IMR-90 (cell line): ENCODE data around the gene KRT10. TPM values are rescaled to one million over a fixed set of nuclear protein-coding genes. Genes with fewer than 3 reads are reported as not detected.

Experiments used
- ATAC-seq: fragments of 200-7000 bp; cut with Tn5 transposase; 2 replicates; pipeline ENCODE4 v1.9.1; 2020; ENCODE audit warnings: low read depth, mild to moderate bottlenecking, moderate library complexity
- BruUV-seq: library from RNA; stranded (reverse); fragments of 400-500 nt; replicated peaks from 2 replicates; lab custom pipeline; 2021; lab: Mats Ljungman, UMichigan
- CTCF ChIA-PET: fragments of 300-600 bp; formaldehyde crosslinking; extraction: SDS; loops from one replicate; lab custom pipeline; 2021; ENCODE audit warnings: antibody characterized with exemption; lab: Yijun Ruan, JAX
- POLR2A ChIA-PET: fragments of 300-600 bp; sonication (Branson Sonifier 250); formaldehyde crosslinking; loops from one replicate; lab custom pipeline; 2022; ENCODE audit warnings: antibody characterized with exemption; ENCODE audit not compliant: unreplicated experiment; lab: Charles Lee
- DNase-seq: peaks from one replicate; pipeline ENCODE4 v3.0.0; 2013
- H2AFZ ChIP-seq: replicated peaks from 2 replicates; pipeline ENCODE3; 2013; ENCODE audit warnings: low read length, mild to moderate bottlenecking; ENCODE audit not compliant: poor library complexity
- H2AK5ac ChIP-seq: 2 replicates; pipeline ENCODE4 v1.6.1; 2013; ENCODE audit warnings: low read depth, low read length, inconsistent platforms
- H2AK9ac ChIP-seq: replicated peaks from 2 replicates; pipeline ENCODE3; 2013; ENCODE audit warnings: mild to moderate bottlenecking, low read depth, low read length, moderate library complexity; ENCODE audit not compliant: poor library complexity
- H2BK120ac ChIP-seq: 2 replicates; pipeline ENCODE4 v1.6.1; 2013; ENCODE audit warnings: low read depth, low read length, inconsistent platforms
- H2BK15ac ChIP-seq: 3 replicates; pipeline ENCODE4 v1.6.1; 2013; ENCODE audit warnings: low read depth, low read length, inconsistent platforms
- H2BK20ac ChIP-seq: 2 replicates; pipeline ENCODE4 v1.6.1; 2013; ENCODE audit warnings: low read depth, mild to moderate bottlenecking, inconsistent platforms, low read length, moderate library complexity
- H2BK5ac ChIP-seq: 2 replicates; pipeline ENCODE4 v1.6.1; 2013; ENCODE audit warnings: mild to moderate bottlenecking, low read depth, low read length, inconsistent platforms; ENCODE audit not compliant: poor library complexity, severe bottlenecking
- H3K14ac ChIP-seq: replicated peaks from 2 replicates; pipeline ENCODE4 v1.6.1; 2013; ENCODE audit warnings: low read depth, low read length, inconsistent platforms
- H3K18ac ChIP-seq: 2 replicates; pipeline ENCODE4 v1.6.1; 2013; ENCODE audit warnings: low read depth, low read length, control low read depth
- H3K23ac ChIP-seq: 2 replicates; pipeline ENCODE4 v1.6.1; 2013; ENCODE audit warnings: low read depth, low read length, inconsistent platforms
- H3K27ac ChIP-seq: 2 replicates; pipeline ENCODE4 v1.5.1; 2013; ENCODE audit warnings: mild to moderate bottlenecking, control low read depth, low read length; ENCODE audit not compliant: insufficient read depth
- H3K27me3 ChIP-seq: 2 replicates; pipeline ENCODE4 v1.6.1; 2013; ENCODE audit warnings: low read length; ENCODE audit not compliant: control insufficient read depth, insufficient read depth
- H3K36me3 ChIP-seq: 2 replicates; pipeline ENCODE4 v1.6.1; 2013; ENCODE audit warnings: low read length, mixed read lengths; ENCODE audit not compliant: control insufficient read depth, insufficient read depth
- H3K4ac ChIP-seq: 2 replicates; pipeline ENCODE4 v1.6.1; 2013; ENCODE audit warnings: low read depth, low read length, inconsistent platforms
- H3K4me1 ChIP-seq: 2 replicates; pipeline ENCODE4 v1.6.1; 2013; ENCODE audit warnings: low read length, mixed read lengths; ENCODE audit not compliant: control insufficient read depth, insufficient read depth
- H3K4me2 ChIP-seq: 2 replicates; pipeline ENCODE4 v1.6.1; 2013; ENCODE audit warnings: low read depth, mild to moderate bottlenecking, control low read depth, low read length, moderate library complexity
- H3K4me3 ChIP-seq: 2 replicates; pipeline ENCODE4 v1.5.1; 2013; ENCODE audit warnings: low read depth, mild to moderate bottlenecking, control low read depth, low read length, moderate library complexity; ENCODE audit not compliant: insufficient read depth
- H3K56ac ChIP-seq: 2 replicates; pipeline ENCODE4 v1.6.1; 2013; ENCODE audit warnings: low read length, inconsistent platforms; ENCODE audit not compliant: insufficient read depth; ENCODE audit errors: extremely low read depth
- H3K79me1 ChIP-seq, 2 experiments: 2 replicates each; pipeline ENCODE4 v1.6.1; 2013; ENCODE audit warnings: low read length in 2 of 2, inconsistent platforms in 1 of 2, low read depth in 1 of 2
- H3K9ac ChIP-seq: 2 replicates; pipeline ENCODE4 v1.6.1; 2013; ENCODE audit warnings: low read depth, low read length, control low read depth
- H3K9me1 ChIP-seq: 2 replicates; pipeline ENCODE4 v1.6.1; 2013; ENCODE audit warnings: low read length, inconsistent platforms; ENCODE audit not compliant: insufficient read depth
- H3K9me3 ChIP-seq: 2 replicates; pipeline ENCODE4 v1.6.1; 2013; ENCODE audit warnings: low read length; ENCODE audit not compliant: control insufficient read depth, insufficient read depth
- H4K20me1 ChIP-seq: 2 replicates; pipeline ENCODE4 v1.6.1; 2013; ENCODE audit warnings: low read length, inconsistent platforms; ENCODE audit not compliant: insufficient read depth
- H4K5ac ChIP-seq: 2 replicates; pipeline ENCODE4 v1.6.1; 2013; ENCODE audit warnings: mild to moderate bottlenecking, low read depth, low read length, control low read depth
- H4K8ac ChIP-seq, 2 experiments: 2 replicates each; pipeline ENCODE4 v1.6.1; 2013; ENCODE audit warnings: low read depth in 2 of 2, low read length in 2 of 2, control low read depth in 1 of 2, inconsistent platforms in 1 of 2
- H4K91ac ChIP-seq: 2 replicates; pipeline ENCODE4 v1.6.1; 2013; ENCODE audit warnings: low read depth, low read length, inconsistent platforms; ENCODE audit not compliant: insufficient read depth
- BHLHE40 ChIP-seq: fragments of 150-350 bp; IDR thresholded peaks from 2 replicates; pipeline ENCODE4 v1.6.1; 2016; ENCODE audit warnings: mild to moderate bottlenecking, low read depth, low read length
- POLR2A ChIP-seq: IDR thresholded peaks from 2 replicates; pipeline ENCODE4 v1.6.1; 2012; ENCODE audit warnings: mild to moderate bottlenecking, low read depth, low read length
- RCOR1 ChIP-seq: IDR thresholded peaks from 2 replicates; pipeline ENCODE4 v1.6.1; 2012; ENCODE audit warnings: mild to moderate bottlenecking, low read length, improper control_type of control experiment; ENCODE audit not compliant: insufficient replicate concordance
- RFX5 ChIP-seq: IDR thresholded peaks from 2 replicates; pipeline ENCODE4 v1.8.0; 2012; ENCODE audit warnings: low read depth, mild to moderate bottlenecking, low read length, moderate library complexity
- WGBS, 2 experiments: methylation state at CpG; one replicate each; pipeline versions ENCODE4 v1.1.5 to v1.1.7; 2013; ENCODE audit warnings: missing lambda C conversion rate in 2 of 2; ENCODE audit not compliant: insufficient read length in 1 of 2; ENCODE audit errors: extremely low coverage in 2 of 2; 5-methylcytosine and 5-hydroxymethylcytosine counted together
- dilution Hi-C: fragments of 300-500 bp; cut with HindIII; formaldehyde crosslinking; loops from one replicate; pipeline ENCODE4 v1.14.3; 2018; ENCODE audit warnings: low sequenced_read_pairs; ENCODE audit not compliant: unreplicated experiment
- in situ Hi-C: fragments of 300-500 bp; cut with MboI; formaldehyde crosslinking; loops from 3 replicates; pipeline ENCODE4 v1.14.3; 2019; ENCODE audit warnings: low sequenced_read_pairs, inconsistent platforms, mixed read lengths
- intact Hi-C: fragments of 100-400 bp; cut with micrococcal nuclease; formaldehyde crosslinking; loops from 2 replicates; pipeline ENCODE4 v1.10.0; 2022
- polyA plus RNA-seq, 3 experiments: library from polyadenylated mRNA; depleted of rRNA; stranded (reverse); fragments of >200 nt; gene quantifications; 2 replicates each; pipeline ENCODE4 v1.2.3, GENCODE V29; 2012; ENCODE audit warnings: low replicate concordance in 1 of 3
- total RNA-seq: library from RNA; depleted of rRNA; stranded (reverse); fragments of >200 nt; gene quantifications from 2 replicates; pipeline ENCODE4 v1.2.3, GENCODE V29; 2012; rRNA removed

KRT10 gene
- total and polyA plus RNA-seq, 2 of the 4 experiments (the other 2 are of a cell fraction): 0.18 to 18.3 TPM

DNA sequence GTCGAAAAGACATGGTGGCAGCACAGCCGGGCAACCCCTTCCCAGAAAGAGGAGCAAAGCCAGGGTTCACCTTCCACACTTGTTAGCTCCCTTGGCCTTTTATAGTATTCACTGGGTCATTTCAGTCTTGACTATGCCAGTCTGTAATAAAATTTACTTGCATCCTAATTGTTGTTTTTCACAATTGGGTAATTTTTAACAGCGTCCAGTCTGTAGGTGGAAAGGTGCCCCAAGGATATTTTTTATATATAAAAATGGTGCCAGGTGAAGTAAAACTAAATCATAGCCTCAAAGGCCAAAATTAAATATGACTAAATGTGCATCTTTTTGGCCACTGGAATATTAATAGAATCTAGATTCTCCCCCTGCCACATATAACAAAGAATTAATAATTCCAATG is 50.3 kb downstream of the KRT10 start, which contains the start of gene KRT26:
Gene KRT26 (minus strand): TSS at position 101 of the 400 bp plus-strand sequence. CDS start 88 bp downstream, at position 13.
- no peak within 1 kb of the TSS for H2BK15ac ChIP-seq
- no TSS peak for BruUV-seq
- no peak within 1 kb of the TSS for H3K18ac ChIP-seq
- peaks cover 38% of the 10 kb centered on the region for H3K27me3 ChIP-seq
- CTCF ChIA-PET: no interaction called here
- in situ Hi-C loops (no loop called here), dilution Hi-C loops (no loop called here), intact Hi-C loops (loop anchor here (5.0 kb wide), 1 partner anchor 100 kb away; no protein-coding TSS in a partner anchor)
- no peaks in the 10 kb centered on the region for H3K36me3 ChIP-seq
- H3K4me2 ChIP-seq: no peak within 1 kb of the TSS
- POLR2A ChIA-PET: no interaction called here
- WGBS, 2 experiments: 69% methylated on average over 2 of the region's 3 CpGs; no CpG with 5 or more reads in 1 of the 2 experiments
- no peak within 1 kb of the TSS for H3K14ac ChIP-seq
- no peaks in the 10 kb centered on the region for H3K4me1 ChIP-seq
- DNase-seq (no peak), ATAC-seq (no peak)
- H3K9ac ChIP-seq: no peak within 1 kb of the TSS
- no peak within 1 kb of the TSS for H3K56ac ChIP-seq
- no peak within 1 kb of the TSS for H2BK5ac ChIP-seq
- H4K91ac ChIP-seq: no peak within 1 kb of the TSS
- no peak within 1 kb of the TSS for H3K27ac ChIP-seq
- H2BK20ac ChIP-seq: no peak within 1 kb of the TSS
- H3K79me1 ChIP-seq: no peaks in the 10 kb centered on the region
- no peak within 1 kb of the TSS for H3K4ac ChIP-seq
- H2AK9ac ChIP-seq: no peak within 1 kb of the TSS
- no peak within 1 kb of the TSS for H4K8ac ChIP-seq
- no peaks in the 10 kb centered on the region; the same call in 1 of the 2 replicates for H3K9me3 ChIP-seq
- no peaks in the 10 kb centered on the region for H4K20me1 ChIP-seq
- H2AK5ac ChIP-seq: no peak within 1 kb of the TSS
- H2BK120ac ChIP-seq: no peak within 1 kb of the TSS
- H3K4me3 ChIP-seq: no peak within 1 kb of the TSS
- TF ChIP-seq RCOR1 (no peak), BHLHE40 (no peak), POLR2A (no peak), RFX5 (no peak)
- H4K5ac ChIP-seq: no peak within 1 kb of the TSS
- H3K9me1 ChIP-seq: no peaks in the 10 kb centered on the region
- H2AFZ ChIP-seq: no peak within 1 kb of the TSS
- no peak within 1 kb of the TSS for H3K23ac ChIP-seq

Other genes with a start within 250 kb of the KRT10 start
- gene SMARCE1, start 174.8 kb downstream of the KRT10 start, total RNA-seq: 119 and 169 TPM in 2 replicates
- 62.4 and 66.2 TPM in 2 replicates for gene SMARCE1, start 174.8 kb downstream of the KRT10 start, polyA plus RNA-seq (2012; rRNA removed)
- not detected in 2 replicates for gene KRT222, start 157.4 kb downstream of the KRT10 start, total RNA-seq
- not detected in 2 replicates for gene KRT222, start 157.4 kb downstream of the KRT10 start, polyA plus RNA-seq (2012; rRNA removed)
- gene KRT24, start 118.9 kb downstream of the KRT10 start, total RNA-seq: not detected in 2 replicates
- not detected in 2 replicates for gene KRT24, start 118.9 kb downstream of the KRT10 start, polyA plus RNA-seq (2012; rRNA removed)
- not detected in 2 replicates for gene KRT25, start 67.3 kb downstream of the KRT10 start, total RNA-seq
- gene KRT25, start 67.3 kb downstream of the KRT10 start, polyA plus RNA-seq (2012; rRNA removed): not detected in 2 replicates
- gene KRT26, start 50.4 kb downstream of the KRT10 start, total RNA-seq: not detected in 2 replicates
- not detected in 2 replicates for gene KRT26, start 50.4 kb downstream of the KRT10 start, polyA plus RNA-seq (2012; rRNA removed)
- not detected in 2 replicates for gene KRT27, start 40.1 kb downstream of the KRT10 start, total RNA-seq
- gene KRT27, start 40.1 kb downstream of the KRT10 start, polyA plus RNA-seq (2012; rRNA removed): not detected in 2 replicates
- gene KRT28, start 22.7 kb downstream of the KRT10 start, total RNA-seq: not detected in 2 replicates
- gene KRT28, start 22.7 kb downstream of the KRT10 start, polyA plus RNA-seq (2012; rRNA removed): not detected in 2 replicates
- not detected in 2 replicates for gene KRT12, start 44.6 kb upstream of the KRT10 start, total RNA-seq
- not detected in 2 replicates for gene KRT12, start 44.6 kb upstream of the KRT10 start, polyA plus RNA-seq (2012; rRNA removed)
- not detected in 2 replicates for gene KRT20, start 62.6 kb upstream of the KRT10 start, total RNA-seq
- gene KRT20, start 62.6 kb upstream of the KRT10 start, polyA plus RNA-seq (2012; rRNA removed): not detected in 2 replicates
- gene KRT23, start 115.0 kb upstream of the KRT10 start, total RNA-seq: 0.28 and 0.36 TPM in 2 replicates
- 0.32 and 0.39 TPM in 2 replicates for gene KRT23, start 115.0 kb upstream of the KRT10 start, polyA plus RNA-seq (2012; rRNA removed)
- gene KRT39, start 144.3 kb upstream of the KRT10 start, total RNA-seq: not detected in 2 replicates
- 0.15 TPM in 1 of 2 replicates, not detected in the other for gene KRT39, start 144.3 kb upstream of the KRT10 start, polyA plus RNA-seq (2012; rRNA removed)
- not detected in 2 replicates for gene KRT40, start 161.7 kb upstream of the KRT10 start, total RNA-seq
- not detected in 2 replicates for gene KRT40, start 161.7 kb upstream of the KRT10 start, polyA plus RNA-seq (2012; rRNA removed)
- gene KRTAP3-3, start 171.6 kb upstream of the KRT10 start, total RNA-seq: not detected in 2 replicates
- not detected in 2 replicates for gene KRTAP3-3, start 171.6 kb upstream of the KRT10 start, polyA plus RNA-seq (2012; rRNA removed)
- not detected in 2 replicates for gene KRTAP3-2, start 177.3 kb upstream of the KRT10 start, total RNA-seq
- not detected in 2 replicates for gene KRTAP3-2, start 177.3 kb upstream of the KRT10 start, polyA plus RNA-seq (2012; rRNA removed)
- not detected in 2 replicates for gene KRTAP3-1, start 186.5 kb upstream of the KRT10 start, total RNA-seq
- gene KRTAP3-1, start 186.5 kb upstream of the KRT10 start, polyA plus RNA-seq (2012; rRNA removed): not detected in 2 replicates
- gene KRTAP1-5, start 204.6 kb upstream of the KRT10 start, total RNA-seq: 33.1 and 34.8 TPM in 2 replicates
- gene KRTAP1-5, start 204.6 kb upstream of the KRT10 start, polyA plus RNA-seq (2012; rRNA removed): 27.0 and 35.9 TPM in 2 replicates
- not detected in 2 replicates for gene KRTAP1-4, start 207.6 kb upstream of the KRT10 start, total RNA-seq
- gene KRTAP1-4, start 207.6 kb upstream of the KRT10 start, polyA plus RNA-seq (2012; rRNA removed): not detected in 2 replicates
- gene KRTAP1-3, start 212.3 kb upstream of the KRT10 start, total RNA-seq: not detected in 2 replicates
- not detected in 2 replicates for gene KRTAP1-3, start 212.3 kb upstream of the KRT10 start, polyA plus RNA-seq (2012; rRNA removed)
- gene KRTAP1-1, start 218.8 kb upstream of the KRT10 start, total RNA-seq: 0.83 and 0.90 TPM in 2 replicates
- 1.2 and 1.5 TPM in 2 replicates for gene KRTAP1-1, start 218.8 kb upstream of the KRT10 start, polyA plus RNA-seq (2012; rRNA removed)
- not detected in 2 replicates for gene KRTAP2-1, start 224.7 kb upstream of the KRT10 start, total RNA-seq
- gene KRTAP2-1, start 224.7 kb upstream of the KRT10 start, polyA plus RNA-seq (2012; rRNA removed): not detected in 2 replicates
- not detected in 2 replicates for gene KRTAP2-2, start 232.6 kb upstream of the KRT10 start, total RNA-seq
- gene KRTAP2-2, start 232.6 kb upstream of the KRT10 start, polyA plus RNA-seq (2012; rRNA removed): 0.17 TPM in 1 of 2 replicates, not detected in the other
- gene KRTAP2-3, start 237.5 kb upstream of the KRT10 start, total RNA-seq: 1.4 TPM in 2 replicates
- 35.2 and 35.6 TPM in 2 replicates for gene KRTAP2-3, start 237.5 kb upstream of the KRT10 start, polyA plus RNA-seq (2012; rRNA removed)
- not detected in 2 replicates for gene KRTAP2-4, start 243.3 kb upstream of the KRT10 start, total RNA-seq
- not detected in 2 replicates for gene KRTAP2-4, start 243.3 kb upstream of the KRT10 start, polyA plus RNA-seq (2012; rRNA removed)